ENCODE measurements around the gene CLEC2D.
"Not testable (repeated sequence)": the region's sequence is repeated elsewhere in the genome, so short reads cannot be mapped to it uniquely, and the experiment has no call there.

CLEC2D gene

GRCh38 chr12:9661720-9662119 lies 7.8 kb upstream of the CLEC2D start:
- DNase-seq: no peak

DNA sequence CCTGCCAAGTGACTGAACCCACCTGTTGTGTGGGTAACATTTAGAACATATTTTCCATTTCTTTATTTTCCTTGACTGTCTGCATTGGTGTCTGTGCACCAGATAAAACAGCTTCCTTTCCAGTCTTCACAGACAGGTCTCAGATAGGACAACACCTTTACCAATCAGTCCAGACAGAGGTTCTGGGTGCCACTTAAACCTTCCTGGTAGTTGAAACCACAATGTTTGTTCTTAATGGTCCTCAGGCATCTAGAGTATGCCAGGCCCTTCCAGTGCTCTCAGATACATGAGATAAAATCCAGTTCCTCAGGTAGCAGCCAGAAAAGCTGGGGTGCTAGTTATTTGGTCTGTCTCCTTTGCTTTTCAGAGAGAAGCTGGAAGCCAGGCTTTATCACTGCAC lies 7.0 kb upstream of the CLEC2D start:
- no peak for DNase-seq

- DNase-seq: peak; percentile 55
These were observed 1.9 kb upstream of the CLEC2D start for GRCh38 chr12:9667403-9668160.

DNA sequence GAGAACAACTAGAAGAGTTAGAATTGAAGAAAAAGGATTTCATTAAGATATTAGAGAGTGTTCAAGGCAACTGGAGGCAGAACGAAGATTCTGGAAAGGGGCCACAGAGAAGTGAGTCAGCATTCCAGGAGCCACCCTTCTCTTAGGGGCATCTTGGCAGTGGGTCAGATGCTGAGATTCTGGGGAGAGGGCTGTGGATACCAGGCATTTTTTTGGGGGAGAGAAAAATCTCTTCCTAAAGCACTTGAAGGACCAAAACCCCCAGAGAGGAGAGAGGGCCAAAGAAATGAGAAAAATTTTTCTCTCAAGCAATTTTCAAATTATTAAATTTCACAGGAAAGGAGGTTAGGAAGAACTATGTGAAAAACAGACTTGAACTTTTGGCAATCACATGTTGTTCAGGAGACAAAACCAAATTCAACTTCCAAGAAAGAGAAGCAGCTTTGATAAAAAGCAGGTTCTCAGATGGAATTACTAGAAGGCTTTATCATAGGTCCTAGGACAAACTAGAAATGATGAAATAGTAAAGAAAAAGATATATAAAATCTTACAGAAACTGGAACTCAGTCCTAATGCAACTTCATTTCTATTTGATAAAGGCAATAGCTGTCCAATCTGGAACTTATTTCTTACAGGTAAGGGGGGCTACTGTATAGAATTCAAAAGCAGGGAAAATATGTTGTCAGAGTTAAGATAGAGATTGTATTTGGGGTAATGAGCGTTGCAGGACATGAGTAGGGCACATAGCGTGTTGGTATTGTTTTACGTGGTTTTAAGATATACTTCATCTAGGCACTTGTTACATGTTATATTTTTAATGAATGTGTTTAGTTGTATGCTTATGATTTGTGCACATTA lies 1.1 kb upstream of the CLEC2D start:
- DNase-seq: no peak

DNA sequence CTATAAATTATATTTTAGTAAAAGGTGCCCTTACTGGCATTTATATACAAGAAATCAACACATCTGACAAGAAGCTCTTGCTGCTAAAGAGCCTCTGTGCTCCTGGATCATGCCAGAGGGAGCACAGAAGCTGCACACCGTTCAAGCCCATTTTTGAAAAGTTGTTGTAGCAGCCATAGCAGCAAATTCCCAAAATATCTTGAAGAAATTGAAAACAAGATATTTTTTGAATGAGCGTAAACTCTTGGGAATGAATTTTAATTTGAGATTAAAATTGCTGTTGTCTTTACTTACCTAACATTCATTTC lies 540 bp upstream of the CLEC2D start:
- DNase-seq: no peak

DNA sequence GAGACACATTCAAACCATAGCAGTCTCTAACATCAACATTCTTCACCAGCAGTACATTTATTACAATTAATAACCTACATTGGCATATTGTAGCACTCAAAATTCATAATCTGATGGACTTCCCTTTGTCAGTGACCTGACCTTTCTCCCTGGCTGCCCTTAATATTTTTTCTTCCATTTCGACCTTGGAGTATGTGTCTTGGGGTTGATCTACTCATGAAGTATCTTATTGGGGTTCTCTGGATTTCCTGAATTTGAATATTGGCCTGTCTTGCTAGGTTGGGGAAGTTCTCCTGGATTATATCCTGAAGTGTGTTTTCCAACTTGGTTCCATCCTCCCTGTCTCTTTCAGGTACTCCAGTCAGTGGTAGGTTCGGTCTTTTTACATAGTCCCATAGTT lies 2.8 kb downstream of the CLEC2D start:
- not testable (repeated sequence) for DNase-seq

DNA sequence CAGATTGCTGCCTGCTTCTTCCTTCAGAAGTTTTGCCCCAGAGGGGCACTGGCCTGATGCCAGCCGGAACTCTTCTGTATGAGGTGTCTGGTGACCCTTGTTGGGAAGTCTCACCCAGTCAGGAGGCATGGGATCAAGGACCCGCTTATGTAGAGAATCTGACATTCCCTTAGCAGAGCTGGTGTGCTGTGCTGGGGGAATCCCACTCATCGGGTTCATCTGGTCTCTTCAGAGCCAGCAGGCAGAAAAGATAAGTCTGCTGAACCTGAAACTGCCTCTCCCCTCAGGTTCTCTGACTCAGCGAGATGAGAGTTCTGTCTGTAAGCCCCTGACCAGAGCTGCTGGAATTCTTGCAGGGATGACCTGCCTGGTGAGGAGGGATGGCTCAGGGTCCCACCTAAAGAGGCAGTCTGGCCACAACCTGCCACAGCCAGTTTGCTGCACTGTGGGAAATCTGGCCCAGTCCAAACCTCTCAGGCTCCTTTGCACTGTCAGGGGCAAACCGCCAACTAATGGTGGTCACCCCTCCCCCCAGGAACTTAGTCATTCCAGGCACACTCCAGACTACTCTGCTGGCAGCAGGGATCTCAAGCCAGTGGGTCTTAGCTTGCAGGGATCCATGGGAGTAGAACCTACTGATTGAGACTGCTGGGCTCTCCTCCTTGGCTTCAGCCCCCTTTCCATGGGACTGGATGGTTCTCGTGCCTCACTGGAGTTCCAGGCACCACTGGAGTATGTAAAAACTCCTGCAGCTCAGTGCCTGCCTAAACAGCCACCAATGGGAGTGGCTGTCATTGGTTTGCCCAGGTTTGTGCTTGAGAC lies 4.1 kb downstream of the CLEC2D start:
- peak; percentile 85 for DNase-seq

DNA sequence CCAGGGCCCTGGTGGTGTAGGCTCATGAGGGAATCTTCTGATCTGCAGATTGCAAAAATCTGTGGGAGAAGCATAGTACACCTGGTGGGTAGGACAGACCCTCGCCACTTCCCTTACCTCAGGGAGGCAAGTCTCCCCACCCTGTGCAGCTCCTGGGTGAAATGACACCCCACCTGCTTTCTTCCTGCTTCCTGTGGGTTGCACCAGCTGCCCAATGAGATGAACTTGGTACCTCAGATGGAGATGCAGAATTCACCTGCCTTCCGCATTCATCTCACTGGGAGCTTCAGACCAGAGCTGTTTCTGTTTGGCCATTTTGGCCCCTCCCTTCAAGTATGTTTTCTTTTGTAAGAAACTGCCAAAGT lies 4.7 kb downstream of the CLEC2D start:
- DNase-seq: peak; percentile 45

- DNase-seq: not testable (repeated sequence)
These were observed 13.0 kb downstream of the CLEC2D start for GRCh38 chr12:9682508-9682907.

GRCh38 chr12:9682949-9683348 lies 13.4 kb downstream of the CLEC2D start:
- not testable (repeated sequence) for DNase-seq

DNA sequence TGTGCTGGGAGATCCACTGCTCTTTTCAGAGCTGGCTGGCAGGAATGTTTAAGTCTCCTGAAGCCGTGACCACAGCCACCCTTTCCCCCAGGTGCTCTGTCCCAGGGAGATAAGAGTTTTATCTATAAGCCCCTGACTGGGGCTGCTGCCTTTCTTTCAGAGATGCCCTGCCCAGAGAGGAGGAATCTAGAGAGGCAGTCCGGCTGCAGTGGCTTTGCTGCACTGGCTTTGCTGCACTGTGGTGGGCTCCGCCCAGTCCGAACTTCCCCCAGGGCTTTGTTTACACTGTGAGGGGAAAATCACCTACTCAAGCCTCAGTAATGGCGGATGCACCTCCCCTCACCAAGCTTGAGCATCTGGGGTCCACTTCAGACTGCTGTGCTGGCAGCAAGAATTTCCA lies 15.9 kb downstream of the CLEC2D start:
- not testable (repeated sequence) for DNase-seq

DNA sequence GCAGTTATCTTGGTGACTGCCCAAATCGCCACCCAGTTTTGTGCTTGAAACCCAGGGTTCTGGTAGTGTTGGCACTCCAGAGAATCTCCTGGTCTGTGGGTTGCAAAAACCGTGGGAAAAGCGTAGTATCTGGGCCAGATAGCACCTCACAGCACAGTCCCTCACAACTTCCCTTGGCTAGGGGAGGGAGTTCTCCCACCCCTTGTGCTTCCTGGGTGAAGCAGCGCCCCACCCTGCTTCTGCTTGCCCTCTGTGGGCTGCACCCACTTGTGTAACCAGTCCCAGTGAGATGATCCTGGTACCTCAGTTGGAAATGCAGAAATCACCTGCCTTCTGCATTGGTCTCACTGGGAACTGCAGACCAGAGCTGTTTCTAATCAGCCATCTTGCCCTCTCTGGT lies 16.4 kb downstream of the CLEC2D start:
- no peak for DNase-seq

DNA sequence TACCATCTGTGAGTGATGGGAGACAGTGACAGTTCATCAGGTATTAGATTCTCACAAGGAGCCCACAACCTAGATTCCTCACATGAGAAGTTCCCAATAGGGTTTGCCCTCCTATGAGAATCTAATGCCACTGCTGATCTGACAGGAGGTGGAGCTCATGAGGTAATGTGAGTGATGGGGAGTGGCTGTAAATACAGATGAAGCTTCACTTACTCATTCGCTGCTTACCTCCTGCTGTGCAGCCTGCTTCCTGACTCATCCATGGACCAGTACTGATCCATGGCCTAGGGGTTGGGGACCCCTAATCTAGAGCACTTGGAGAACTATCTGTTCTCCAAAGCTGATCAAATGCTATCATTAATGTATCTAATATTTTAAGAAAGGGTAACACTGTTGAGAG lies 17.7 kb downstream of the CLEC2D start:
- no peak for DNase-seq

- no peak for DNase-seq
These were observed 23.4 kb downstream of the CLEC2D start for GRCh38 chr12:9692909-9693308.

DNA sequence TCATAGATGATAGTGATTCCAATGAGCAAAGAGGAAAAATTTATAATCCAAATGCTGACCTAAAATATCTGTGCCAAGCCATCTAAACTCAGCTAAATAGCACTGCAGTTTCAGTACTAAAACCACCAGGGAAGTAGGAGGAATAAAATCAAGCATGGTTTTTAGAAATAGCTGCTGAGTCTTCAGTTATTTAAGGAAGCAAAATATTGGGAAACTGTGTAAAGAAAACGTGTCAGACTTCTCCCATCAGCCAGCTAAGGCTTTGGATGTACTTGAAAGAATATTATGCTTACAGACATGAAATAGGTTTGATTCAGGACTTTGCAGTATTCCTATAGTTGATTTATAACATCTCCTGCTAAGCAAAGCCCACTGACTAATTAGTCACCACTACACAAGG lies 24.7 kb downstream of the CLEC2D start:
- no peak for DNase-seq

GRCh38 chr12:9695150-9695549 lies 25.6 kb downstream of the CLEC2D start:
- not testable (repeated sequence) for DNase-seq

DNA sequence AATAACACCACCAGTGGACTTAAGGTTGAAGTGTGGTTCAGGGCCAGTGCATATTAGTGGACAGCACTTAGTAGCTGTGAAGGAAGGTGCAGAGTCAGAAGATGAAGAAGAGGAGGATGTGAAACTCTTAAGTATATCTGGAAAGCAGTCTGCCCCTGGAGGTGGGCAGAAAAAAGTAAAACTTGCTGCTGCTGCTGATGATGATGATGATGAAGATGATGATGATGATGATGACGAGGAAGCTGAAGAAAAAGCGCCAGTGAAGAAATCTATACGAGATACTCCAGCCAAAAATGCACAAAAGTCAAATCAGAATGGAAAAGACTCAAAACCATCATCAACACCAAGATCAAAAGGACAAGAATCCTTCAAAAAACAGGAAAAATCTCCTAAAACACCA lies 26.1 kb downstream of the CLEC2D start:
- DNase-seq: not testable (repeated sequence)

- DNase-seq: no peak
These were observed 28.1 kb downstream of the CLEC2D start for GRCh38 chr12:9697619-9698018.

DNA sequence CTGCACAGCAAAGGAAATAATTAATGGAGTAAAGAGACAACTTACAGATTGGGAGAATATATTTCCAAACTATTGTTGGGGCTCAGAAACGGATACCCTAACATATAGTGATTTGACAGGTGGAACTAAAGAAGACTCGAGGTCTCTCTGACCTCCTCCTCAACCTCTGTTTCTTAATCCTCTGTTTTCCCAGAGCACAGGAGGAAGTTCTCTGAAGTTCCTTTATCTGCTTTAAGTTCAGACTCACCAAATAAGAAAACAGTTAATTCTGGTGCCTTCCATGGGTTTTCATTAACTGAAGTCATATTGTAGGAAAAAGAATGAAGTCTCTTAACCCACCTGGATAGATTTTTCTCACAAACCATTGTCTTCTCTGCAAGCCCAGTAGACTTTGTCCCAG lies 29.2 kb downstream of the CLEC2D start:
- DNase-seq: no peak

GRCh38 chr12:9699269-9699897 lies 29.9 kb downstream of the CLEC2D start:
- DNase-seq: no peak

DNA sequence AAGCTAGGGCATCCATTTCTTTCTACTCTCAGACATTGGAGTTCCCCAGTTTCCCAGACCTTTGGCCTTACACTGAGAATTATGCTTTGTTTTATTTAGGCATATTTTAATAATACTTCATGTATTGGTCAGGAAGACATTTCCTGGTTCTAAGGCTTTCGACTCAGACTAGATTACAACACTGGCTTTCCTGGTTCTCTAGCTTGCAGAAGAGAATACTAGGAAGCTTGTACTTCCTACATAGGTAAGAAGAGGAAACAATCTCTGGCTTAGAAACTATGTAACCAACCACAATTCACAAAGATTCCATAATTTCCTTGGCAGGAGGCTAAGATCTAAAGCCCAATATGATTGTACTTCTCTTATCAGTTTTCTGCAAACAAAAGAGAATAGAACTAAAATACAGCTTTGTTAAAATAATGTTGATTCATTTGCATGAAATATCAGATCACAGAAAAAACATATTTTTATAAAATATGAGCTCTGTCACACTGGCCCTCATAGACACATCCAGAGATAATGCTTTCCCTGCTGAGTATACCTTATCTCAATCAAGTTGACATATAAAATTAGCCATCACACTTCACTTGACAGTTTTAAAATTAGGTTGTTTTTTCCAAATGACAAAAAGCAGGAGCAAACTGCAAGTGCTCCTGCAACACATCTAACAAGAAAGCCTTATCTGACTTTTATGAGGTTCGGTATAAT lies 30.5 kb downstream of the CLEC2D start:
- DNase-seq: no peak

- no peak for DNase-seq
These were observed 31.1 kb downstream of the CLEC2D start for GRCh38 chr12:9700606-9700956.
